ENCODE measurements around the gene CHP1.
"Not testable (repeated sequence)": the region's sequence is repeated elsewhere in the genome, so short reads cannot be mapped to it uniquely, and the experiment has no call there.

CHP1 gene

DNA sequence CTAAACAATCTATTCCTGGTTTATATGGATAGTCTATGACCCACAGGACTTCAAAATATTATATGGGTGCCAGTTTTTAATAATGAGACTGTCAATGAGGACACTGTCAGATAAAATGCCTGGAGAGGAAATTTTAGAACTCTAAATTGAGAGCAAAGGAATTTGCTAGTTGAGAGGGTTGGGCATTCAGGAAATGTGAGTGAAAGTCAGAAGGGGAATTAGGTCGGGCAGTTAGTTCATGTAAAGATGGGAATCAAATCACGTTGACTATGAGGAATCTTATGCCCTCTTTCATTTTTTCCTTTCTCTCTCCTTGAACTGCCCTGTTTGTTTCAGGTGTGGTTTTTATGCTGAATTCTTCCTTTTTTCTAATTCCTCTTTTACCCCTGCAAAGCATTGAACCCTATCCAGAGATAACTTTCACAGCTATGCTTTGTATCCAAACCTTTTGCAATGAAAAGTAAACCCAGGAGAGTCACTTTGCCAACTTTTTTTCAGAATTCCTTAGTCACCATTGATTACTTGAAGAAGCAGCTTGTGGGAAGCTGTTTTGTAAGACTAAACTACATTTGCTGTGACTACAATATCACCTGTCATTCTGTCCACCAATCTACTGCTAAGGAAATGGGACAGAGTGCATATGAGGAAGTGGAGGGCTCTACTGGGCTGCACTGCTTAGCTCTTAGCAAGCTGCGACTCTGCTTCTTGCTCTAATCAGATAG lies 27.8 kb downstream of the CHP1 start:
- no peak for DNase-seq

- DNase-seq = no peak
Observed at GRCh38 chr15:41259546-41260189, 28.6 kb downstream of the CHP1 start.

- DNase-seq = not testable (repeated sequence)
Observed at GRCh38 chr15:41260924-41261323, 29.9 kb downstream of the CHP1 start.

DNA sequence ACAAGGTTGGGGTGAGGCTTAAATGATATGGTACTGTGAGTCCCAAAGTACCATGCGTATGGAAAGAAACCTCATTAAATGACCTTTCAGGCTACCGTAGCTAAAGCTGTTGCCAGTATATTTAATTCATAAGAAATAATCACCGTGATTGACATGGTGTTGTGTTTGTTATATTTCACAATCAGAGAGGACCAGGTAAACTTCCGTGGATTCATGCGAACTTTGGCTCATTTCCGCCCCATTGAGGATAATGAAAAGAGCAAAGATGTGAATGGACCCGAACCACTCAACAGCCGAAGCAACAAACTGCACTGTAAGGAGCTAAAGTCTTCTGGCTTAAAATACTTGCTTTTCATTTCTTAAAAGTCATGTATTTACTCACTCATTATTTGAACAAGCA lies 31.5 kb downstream of the CHP1 start:
- DNase-seq = no peak

DNA sequence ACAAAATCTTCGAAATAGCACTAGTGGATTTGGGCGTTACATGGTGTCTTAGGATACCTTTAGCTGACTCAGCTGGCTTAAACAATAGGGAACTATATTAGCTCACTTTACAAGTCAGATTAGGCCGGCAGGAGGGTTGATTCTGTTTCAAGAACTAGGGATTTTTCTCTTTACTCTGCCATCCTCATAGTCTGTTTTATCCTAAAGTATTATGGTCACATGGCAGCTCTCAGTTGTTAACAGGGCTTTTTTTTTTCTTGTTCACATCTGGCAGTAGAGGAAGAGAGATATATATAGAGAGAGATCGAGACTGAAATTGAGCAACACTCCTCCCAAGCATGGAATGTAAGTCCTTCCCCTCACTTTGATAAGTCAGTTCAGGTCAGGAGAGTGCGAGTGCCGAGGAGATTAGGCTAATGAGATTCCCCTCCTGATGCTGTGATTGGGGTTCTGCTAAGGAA lies 32.9 kb downstream of the CHP1 start:
- no peak for DNase-seq

GRCh38 chr15:41269887-41270286 lies 38.8 kb downstream of the CHP1 start:
- no peak for DNase-seq

DNA sequence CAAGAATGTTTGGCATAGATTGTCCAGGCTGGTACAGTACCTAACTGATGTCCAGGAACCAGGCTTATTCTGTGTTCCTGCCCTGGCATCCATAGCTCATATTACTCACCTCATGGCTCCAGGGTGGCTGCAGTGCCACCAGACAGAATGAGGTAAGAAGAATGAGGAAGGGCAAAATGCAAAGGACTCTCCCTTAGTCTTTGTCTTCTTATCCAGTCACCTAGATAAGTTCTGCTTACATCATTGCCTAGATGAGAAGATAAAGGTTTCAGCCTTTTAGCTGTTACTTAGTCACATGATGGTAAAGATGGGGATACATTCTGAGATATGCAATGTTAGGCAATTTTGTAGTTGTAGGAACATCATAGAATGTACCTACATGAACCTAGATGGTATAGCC lies 45.8 kb downstream of the CHP1 start:
- no peak for DNase-seq

- DNase-seq = no peak
Observed at GRCh38 chr15:41278319-41278718, 47.3 kb downstream of the CHP1 start.

GRCh38 chr15:41279535-41280283 lies 48.6 kb downstream of the CHP1 start:
- DNase-seq = no peak

DNA sequence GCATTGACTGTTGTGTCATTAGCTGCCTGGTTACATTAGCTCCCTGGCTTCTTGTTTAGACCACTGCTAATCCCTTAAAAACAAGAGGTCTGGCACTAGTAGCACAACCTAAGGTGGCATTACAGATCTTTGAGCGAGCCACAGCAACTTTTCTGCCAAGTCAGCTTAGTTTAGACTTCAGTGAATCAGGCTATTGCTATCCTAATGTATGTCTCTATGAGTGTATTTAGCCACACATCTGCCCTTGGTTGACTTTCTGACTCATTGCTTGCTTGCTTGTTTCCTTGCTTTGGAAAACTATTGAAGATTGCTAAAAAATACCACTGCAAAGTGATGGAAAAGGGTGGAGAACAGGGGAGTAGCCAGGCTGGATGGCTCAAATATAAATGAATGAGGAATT lies 50.2 kb downstream of the CHP1 start:
- DNase-seq = no peak

DNA sequence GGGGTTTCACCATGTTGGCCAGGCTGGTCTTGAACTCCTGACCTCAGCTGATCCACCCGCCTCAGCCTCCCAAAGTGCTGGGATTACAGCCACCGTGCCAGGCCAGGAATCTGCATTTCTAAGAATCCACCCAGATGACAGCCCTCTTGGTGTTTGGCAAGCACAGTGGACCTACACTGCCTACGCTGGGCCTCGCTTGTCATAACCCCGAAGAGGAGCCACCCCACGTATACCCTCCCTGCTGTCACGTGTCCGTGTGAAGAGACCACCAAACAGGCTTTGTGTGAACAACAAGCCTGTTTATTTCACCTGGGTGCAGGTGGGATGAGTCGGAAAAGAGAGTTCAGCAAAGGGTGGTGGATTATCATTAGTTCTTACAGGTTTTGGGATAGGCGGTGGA lies 51.4 kb downstream of the CHP1 start:
- not testable (repeated sequence) for DNase-seq

DNA sequence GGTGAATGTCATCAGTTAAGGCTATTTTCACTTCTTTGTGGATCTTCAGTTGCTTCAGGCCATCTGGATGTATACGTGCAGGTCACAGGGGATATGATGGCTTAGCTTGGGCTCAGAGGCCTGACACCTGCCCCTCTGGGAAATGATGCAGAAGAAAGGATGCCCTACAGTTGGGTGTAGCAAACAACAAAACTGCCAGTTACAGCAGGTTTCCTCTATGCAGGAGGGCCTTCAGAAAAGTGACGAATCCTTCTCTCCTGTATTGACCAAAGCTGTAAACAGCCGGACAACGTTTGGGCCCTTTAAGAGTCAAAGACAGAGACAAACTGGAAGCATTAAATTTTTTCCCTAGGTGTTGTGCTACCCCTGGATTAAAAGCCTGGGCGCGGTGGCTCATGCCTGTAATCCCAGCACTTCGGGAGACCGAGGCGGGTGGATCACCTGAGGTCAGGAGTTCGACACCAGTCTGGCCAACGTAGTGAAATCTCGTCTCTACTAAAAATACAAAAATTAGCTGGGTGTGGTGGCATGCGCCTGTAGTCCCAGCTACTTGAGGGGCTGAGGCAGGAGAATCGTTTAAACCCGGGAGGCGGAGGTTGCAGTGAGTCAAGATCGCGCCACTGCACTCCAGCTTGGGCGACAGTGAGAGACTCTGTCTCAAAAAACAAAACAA lies 52.0 kb downstream of the CHP1 start:
- not testable (repeated sequence) for DNase-seq

GRCh38 chr15:41283653-41284426 lies 52.8 kb downstream of the CHP1 start:
- peak; percentile 95 to 99 (median 97) for DNase-seq

DNA sequence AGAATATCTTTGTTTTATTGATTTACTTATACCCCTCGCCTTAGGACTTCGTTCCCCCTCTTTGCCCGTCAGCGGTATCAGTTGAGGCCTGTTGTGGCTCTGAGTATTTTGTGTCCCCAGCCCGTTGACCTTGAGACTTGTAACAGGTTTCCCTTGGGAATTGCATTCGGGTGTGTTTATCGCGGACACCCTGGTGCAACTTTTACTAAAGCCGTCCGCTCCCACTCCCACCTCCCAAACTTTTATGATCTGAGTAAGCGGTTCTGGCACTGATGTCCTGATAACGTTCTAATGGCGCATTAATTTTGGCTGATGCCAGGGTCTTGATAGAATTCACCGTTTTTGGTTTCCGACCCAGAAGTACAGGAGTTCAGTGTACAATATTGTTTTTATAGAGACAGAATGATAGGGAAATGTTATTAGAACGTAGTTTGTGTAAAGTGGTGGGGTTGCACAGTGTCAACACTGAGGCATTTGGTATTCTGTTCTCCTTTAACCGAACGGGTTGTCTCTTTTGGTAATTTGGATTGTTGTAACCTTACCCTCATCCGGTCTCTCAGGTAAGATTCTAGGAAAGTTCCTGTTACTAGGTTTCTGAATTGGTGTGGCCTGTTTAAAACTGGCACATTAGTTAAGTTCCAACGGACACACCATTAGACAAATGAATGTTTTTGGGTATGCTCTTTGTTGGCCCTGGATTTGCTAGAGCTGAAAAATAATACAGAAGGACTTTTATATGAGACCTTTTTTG lies 53.5 kb downstream of the CHP1 start:
- peak in 1 of 5 donors; percentile 74 for DNase-seq

GRCh38 chr15:41285285-41285684 lies 54.2 kb downstream of the CHP1 start:
- peak in 1 of 5 donors; percentile 29 for DNase-seq

DNA sequence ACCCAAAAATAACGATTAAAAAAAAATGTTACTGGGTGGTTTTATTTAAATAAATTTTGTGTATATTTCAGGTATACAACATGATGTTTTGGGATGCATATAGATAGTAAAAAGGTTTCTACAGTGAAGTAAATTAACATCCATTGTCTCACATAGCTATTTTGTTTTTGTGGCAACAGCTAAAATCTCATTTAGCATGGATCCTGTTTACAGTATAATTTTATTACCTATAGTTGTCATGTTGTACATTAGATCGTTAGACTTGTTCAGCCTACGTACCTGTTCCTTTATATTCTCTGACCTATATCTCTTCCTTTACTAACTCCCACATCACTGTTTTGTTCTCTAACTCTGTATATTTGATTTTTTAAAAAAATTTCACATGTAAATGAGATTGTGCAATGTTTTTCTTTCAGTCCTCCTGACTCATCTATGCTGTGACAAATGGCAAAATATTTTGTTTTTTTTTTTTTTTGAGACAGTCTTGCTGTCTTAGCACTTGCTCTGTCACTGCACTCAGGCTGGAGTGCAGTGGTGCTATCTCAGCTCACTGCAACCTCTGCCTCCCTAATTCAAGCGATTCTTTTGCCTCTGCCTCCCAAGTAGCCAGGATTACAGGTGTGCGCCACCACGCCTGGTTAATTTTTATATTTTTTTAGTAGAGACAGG lies 55.7 kb downstream of the CHP1 start:
- no peak for DNase-seq

GRCh38 chr15:41288464-41288863 lies 57.4 kb downstream of the CHP1 start:
- no peak for DNase-seq

DNA sequence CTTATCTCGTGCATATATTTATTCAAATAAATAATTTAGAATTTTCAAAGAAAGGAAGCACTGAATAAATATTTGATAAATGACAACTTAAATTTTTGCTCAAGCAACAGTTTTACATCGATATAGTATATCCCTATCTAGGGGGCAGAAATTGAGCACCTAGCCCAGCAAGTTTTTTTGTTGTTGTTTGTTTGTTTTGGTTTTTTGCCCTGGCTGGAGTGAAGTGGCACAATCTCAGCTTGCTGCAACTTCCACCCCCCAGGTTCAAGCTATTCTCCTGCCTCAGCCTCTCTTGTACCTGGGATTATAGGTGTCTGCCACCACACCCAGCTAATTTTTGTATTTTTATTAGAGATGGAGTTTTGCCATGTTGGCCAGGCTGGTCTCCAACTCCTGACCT lies 58.9 kb downstream of the CHP1 start:
- DNase-seq = no peak

DNA sequence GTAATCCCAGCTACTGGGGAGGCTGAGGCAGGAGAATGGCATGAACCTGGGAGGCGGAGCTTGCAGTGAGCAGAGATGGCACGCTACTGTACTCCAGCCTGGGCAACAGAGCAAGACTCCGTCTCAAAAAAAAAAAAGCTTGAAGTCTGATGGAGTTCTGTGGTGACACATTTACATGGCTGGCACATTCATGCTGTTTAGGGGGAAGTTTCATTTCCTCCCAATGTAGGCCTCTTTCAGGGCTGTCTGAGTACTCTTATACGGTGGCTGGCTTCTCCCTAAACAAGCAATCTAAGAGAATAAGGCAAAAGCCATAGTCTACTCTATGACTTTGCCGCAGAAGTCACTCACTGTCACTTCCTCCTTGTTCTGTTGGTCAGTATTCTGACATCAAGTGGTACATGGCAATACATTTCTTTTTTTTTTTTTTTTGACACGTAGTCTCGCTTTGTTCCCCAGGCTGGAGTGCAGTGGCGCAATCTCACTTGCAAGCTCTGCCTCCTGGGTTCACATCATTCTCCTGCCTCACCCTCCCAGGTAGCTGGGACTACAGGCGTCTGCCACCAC lies 60.1 kb downstream of the CHP1 start:
- DNase-seq = no peak

DNA sequence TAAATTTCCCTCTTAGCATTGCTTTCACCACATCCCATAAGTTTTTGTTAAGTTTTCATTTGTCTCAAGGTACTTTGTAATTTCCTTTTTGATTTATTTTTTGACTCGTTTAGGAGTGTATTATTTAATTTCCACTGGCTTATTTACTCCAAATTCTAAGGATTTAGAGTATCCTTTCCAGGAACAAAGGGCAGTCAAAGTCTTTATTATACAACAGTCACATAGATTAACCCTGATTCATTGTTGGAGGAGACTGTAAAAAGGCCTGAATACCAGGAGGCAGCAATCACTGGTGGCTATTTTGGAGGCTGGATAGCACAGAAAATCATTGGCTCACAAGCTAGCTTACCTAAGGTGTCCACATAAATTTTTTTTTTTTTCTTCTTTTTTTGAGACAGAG lies 61.5 kb downstream of the CHP1 start:
- no peak for DNase-seq

DNA sequence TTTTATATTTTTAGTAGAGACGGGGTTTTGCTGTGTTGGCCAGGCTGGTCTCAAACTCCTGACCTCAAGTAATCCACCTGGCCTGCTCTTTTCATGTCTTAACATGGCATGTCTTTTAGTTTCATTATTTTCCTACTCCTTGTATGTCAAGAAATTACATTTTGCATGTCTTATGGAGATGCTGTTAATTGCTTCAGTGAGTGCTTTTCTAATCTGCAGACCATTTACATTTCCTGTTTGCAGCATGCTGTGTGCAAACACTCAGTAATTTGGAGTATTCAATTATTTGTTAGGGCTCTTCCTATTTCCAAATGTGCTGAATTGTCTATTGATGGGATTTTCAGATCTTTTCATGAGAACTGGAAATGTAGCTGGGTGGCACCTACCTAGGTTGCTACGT lies 70.1 kb downstream of the CHP1 start:
- DNase-seq = not testable (repeated sequence)
